CMK (cell line): Measurements from ENCODE around the gene ELK3.
"Not testable (repeated sequence)": the region's sequence is repeated elsewhere in the genome, so short reads cannot be mapped to it uniquely, and the experiment has no call there.

ENCODE experiments used
- DNase-seq: peaks from one replicate; pipeline ENCODE4 v3.0.0-alpha.2; 2010; ENCODE audit warnings: low read depth

Gene ELK3

GRCh38 chr12:96311191-96311590, 117.0 kb downstream of the ELK3 start:
- no peak for DNase-seq

- DNase-seq = no peak
These were observed 119.4 kb downstream of the ELK3 start for GRCh38 chr12:96313606-96314005.

DNA sequence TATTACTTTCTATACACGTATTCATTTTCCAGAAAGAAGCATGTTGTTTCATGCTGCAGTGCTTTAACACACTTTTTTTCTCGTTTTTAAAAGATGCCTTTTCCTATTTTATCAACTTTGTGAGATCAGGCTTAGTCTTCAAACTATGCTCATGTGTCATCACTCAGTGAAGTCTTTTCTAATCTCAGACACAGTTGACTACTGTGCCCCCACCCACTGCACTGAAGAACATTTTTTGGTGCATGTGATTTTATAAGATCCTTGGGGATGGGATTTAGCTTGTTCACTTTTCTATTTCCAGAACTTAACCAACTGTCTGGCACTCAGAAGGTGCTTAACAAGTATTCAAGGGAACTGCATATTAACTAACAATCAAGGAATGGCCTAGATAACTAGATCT, 120.5 kb downstream of the ELK3 start:
- no peak for DNase-seq

DNA sequence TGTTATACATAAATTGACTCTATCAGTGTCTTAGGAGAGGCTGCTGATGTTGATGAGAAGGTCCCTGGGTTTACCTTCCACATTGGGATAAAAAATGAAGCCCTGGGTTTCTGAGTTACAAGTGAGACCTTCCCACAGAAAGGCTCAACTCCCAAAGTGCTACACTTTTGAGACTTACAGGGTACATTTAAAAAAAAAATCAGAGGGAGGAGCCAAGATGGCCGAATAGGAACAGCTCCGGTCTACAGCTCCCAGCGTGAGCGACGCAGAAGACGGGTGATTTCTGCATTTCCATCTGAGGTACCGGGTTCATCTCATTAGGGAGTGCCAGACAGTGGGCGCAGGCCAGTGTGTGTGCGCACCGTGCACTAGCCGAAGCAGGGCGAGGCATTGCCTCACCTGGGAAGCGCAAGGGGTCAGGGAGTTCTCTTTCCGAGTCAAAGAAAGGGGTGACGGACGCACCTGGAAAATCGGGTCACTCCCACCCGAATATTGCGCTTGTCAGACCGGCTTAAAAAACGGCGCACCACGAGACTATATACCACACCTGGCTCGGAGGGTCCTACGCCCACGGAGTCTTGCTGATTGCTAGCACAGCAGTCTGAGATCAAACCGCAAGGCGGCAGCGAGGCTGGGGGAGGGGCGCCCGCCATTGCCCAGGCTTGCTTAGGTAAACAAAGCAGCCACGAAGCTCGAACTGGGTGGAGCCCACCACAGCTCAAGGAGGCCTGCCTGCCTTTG, 121.7 kb downstream of the ELK3 start:
- DNase-seq = peak; percentile 24

DNA sequence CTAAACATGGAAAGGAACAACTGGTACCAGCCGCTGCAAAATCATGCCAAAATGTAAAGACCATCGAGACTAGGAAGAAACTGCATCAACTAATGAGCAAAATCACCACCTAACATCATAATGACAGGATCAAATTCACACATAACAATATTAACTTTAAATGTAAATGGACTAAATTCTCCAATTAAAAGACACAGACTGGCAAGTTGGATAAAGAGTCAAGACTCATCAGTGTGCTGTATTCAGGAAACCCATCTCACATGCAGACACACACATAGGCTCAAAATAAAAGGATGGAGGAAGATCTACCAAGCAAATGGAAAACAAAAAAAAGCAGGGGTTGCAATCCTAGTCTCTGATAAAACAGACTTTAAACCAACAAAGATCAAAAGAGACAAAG, 123.6 kb downstream of the ELK3 start:
- not testable (repeated sequence) for DNase-seq
